GM21723 (cell line): ENCODE measurements around the gene ATP2C2.

Source experiments
- ATAC-seq: cut with Tn5 transposase; IDR thresholded peaks from one replicate; pipeline ENCODE4 v1.9.1; 2021; ENCODE audit warnings: mild to moderate bottlenecking, moderate library complexity; ENCODE audit not compliant: unreplicated experiment

Gene ATP2C2

DNA sequence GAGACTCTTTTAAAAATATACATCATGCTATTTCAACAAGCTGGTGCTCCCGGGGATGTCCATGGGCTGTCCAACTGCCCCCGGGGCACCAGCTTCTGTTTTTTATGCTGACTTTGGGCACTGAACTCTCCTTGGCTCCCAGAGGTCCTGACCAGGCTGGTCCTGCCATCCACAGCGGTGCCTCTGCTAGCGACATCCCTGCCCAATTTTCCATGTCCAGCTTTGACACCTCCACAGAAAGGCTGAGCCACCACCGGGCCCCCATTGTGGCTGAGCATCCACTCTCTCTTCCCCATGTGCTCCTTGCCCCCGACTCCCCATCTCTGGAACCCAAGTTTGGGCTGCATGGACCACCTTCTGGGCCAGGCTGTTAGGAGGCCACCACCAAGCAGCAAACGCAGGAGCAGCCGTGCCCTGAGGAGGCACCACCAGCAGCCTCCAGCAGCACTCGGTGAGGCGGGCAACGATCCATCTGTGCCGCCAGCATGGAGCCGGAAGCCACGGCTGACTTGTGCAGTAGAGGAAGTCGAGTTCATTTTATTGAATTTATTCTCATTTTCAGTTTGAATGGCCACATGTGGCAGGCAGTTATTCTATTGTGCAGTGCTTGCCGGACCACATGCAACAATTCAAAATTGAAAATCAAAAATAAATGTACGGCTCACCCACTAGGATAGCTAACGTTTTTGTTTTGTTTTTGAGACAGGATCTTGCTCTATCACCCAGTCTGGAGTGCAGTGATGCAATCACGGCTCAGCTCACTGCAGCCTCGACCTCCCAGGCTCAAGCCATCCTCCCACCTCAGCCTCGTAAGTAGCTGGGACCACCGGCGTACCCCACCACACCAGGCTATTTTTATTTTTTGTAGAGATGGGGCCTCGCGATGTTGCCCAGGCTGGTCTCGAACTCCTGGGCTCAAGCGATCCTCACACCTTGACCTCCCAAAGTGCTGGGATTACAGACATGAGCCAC is 139.0 kb downstream of the ATP2C2 start:
- no peak for ATAC-seq

DNA sequence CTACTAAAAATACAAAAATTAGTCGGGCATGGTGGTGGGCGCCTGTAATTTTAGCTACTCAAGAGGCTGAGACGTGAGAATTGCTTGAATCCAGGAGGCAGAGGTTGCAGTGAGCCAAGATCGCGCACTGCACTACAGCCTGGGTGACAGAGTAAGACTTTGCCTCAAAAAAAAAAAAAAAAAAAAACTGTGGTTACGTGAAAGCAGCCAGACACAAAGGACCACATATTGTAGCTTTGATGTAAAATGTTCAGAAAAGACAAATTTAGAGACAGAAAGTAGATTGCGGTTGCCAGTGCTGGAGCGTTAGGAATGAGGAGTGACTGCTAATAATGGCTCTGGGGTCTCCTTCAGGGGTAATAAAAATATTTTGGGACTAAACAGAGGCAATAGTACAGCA is 140.2 kb downstream of the ATP2C2 start:
- ATAC-seq: no peak

DNA sequence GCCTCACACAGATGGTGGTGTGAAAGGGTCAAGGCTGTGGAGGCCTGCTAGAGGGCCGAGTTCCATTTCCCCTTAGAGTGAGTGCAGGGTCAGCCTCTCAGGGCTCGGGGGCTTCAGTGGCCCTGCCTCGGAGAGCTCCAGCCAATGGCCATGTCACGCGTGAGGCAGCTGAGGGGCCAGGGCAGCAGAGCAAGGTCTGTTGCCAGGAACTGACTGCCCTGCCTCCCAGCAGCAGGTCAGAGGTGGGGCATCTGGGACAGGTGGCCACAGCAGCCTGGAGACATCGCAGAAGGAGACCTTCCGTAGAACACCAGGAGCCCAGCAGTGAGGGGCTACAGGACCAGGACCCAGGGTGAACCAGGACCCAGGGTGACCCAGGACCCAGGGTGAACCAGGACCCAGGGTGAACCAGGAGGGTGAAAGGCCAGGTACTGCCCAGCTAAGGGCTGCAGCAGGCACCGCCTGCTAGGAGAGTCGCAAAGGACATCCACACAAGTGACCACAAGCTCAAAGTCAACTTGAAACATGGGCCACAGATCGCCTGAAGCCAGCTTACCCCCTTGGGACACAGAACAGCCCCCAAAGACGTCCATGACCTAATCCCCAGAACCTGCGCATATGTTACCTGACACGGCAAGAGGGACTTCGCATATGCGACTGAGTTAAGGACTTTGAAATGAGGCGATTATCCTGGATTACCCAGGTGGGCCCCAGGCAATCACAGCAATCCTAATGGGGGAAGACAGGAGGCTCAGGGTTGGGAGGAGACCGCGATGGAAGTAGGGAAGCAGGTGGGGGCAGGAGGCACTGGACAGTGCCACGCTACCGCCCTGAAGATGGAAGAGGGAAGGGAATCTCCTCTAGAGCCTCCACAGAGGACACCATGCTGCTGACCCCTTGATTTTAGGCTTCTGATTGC is 141.0 kb downstream of the ATP2C2 start:
- no peak for ATAC-seq

DNA sequence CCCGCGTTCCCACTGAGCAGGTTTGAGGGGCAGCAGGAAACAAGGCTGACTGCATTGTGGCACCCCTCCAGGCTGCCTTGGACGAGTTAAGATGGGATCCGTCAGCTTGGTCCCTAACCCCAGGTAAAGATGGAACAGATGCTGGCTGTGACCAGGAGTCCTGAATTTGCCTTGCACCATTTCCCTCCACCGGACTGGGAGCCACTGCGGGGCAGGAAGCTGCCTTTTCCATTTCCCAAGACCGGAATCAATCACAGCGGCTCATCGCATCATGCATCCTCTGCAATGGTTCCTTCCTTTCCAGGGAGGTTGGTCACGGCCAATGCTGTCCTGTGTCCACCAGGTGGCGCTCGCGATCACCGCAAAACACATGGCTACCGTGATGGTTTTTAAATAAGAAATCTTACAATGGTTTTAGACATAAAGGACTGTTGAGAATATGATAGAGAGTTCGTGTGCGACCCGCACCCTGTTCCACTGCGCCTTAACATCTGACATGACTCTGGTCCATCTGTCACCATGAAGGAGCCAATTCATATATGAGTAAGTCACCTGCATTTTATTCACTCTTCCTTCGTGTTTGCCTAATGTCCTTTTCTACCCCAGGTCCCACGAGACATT is 143.0 kb downstream of the ATP2C2 start:
- ATAC-seq: no peak

DNA sequence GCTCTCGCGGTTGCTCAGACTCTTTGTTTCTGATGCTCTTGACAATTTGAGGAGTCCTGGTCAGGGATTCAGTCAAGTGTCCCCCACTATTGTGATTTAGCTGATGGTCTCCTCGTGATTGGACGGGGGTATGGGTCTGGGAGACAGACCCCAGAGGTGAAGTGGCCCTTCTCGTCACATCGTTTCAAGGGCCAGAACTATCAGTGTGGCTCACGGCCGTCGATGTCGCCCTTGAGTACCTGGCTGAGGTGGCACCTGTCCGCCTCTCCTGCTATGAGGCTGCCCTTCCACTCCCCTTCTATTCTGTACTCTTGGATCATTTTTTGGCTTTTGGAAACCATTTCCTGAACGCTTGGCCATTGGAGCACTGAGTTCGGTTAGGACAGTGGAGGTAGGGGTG is 143.5 kb downstream of the ATP2C2 start:
- no peak for ATAC-seq

DNA sequence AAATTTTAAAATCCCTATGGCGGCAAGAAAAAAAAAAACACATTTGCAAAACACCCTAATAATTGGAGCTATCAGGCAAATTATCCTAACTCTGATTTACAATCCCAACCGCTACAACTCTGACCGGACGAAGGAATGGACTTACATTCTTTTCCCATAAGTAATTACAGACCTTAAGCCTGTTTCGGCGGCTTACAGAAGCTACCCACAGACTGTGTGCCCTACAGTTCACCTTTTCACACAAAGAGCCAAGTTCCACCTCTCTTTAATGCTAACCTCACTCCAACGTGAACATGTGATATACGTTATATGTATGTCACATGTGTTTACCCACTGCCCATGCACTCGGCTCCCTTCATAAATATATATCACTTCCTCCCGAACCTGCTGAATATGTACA is 144.8 kb downstream of the ATP2C2 start:
- ATAC-seq: no peak

DNA sequence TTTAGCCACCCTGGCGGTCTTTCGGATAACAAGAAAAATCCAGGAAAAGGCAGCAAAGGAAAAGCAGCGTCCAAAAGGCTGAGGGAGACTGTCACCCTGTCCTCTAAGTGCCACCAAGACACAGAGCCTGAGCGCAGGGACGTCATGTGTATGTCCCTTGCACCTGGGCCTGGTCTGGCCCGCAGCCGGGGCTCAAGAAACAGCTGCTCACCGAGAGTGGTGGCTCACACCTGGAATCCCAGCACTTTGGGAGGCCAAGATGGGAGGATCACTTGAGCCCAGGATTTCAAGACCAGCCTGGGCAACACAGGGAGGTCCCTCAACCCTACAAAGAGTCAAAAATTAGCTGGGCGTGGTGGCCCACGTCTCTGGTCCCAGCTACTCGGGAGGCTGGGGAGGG is 145.3 kb downstream of the ATP2C2 start:
- ATAC-seq: no peak
